Prostate gland (tissue), 2 donors: Measurements from ENCODE around the gene RPL19.

ENCODE experiments used
- POLR2A ChIP-seq: fragments of 450-650 bp; IDR thresholded peaks from one replicate; pipeline ENCODE4 v1.6.1; 2016; ENCODE audit warnings: antibody characterized with exemption, mild to moderate bottlenecking
- POLR2AphosphoS5 ChIP-seq: sonication (generic); formaldehyde crosslinking; IDR thresholded peaks from one replicate; pipeline ENCODE4 v1.6.1; 2017; ENCODE audit warnings: antibody characterized with exemption
- TF ChIP-seq, protein P1 (sequence below), 4 experiments: fragments of 200-600 bp in 2 of 4; fragments of 450-650 bp in 2 of 4; sonication (generic) in 2 of 4; IDR thresholded peaks; 1 replicate in 3 of 4; 2 replicates in 1 of 4; pipeline ENCODE4 v1.5.1; 2016 to 2019; ENCODE audit warnings: antibody characterized with exemption in 4 of 4, mild to moderate bottlenecking in 2 of 4, moderate library complexity in 2 of 4

- TF ChIP-seq POLR2AphosphoS5 (no peak), POLR2A (no peak)
- TF ChIP-seq, protein P1, sequence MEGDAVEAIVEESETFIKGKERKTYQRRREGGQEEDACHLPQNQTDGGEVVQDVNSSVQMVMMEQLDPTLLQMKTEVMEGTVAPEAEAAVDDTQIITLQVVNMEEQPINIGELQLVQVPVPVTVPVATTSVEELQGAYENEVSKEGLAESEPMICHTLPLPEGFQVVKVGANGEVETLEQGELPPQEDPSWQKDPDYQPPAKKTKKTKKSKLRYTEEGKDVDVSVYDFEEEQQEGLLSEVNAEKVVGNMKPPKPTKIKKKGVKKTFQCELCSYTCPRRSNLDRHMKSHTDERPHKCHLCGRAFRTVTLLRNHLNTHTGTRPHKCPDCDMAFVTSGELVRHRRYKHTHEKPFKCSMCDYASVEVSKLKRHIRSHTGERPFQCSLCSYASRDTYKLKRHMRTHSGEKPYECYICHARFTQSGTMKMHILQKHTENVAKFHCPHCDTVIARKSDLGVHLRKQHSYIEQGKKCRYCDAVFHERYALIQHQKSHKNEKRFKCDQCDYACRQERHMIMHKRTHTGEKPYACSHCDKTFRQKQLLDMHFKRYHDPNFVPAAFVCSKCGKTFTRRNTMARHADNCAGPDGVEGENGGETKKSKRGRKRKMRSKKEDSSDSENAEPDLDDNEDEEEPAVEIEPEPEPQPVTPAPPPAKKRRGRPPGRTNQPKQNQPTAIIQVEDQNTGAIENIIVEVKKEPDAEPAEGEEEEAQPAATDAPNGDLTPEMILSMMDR (IDR thresholded peaks at IDR 0.05): no peak
Observed at GRCh38 chr17:39222866-39223834, 23.1 kb downstream of the RPL19 start.
